Fibroblast of upper back skin (primary cell): ENCODE results near the gene NUP205.

Experiments used
- DNase-seq: peaks from one replicate; pipeline ENCODE4 v3.0.0-alpha.2; 2013

NUP205 gene

GRCh38 chr7:135557455-135558336, at the start of gene NUP205:
NUP205 (plus strand) TSS chr7:135557917; CDS start chr7:135557945, 28 bp downstream.
- peak; percentile 75 for DNase-seq

- DNase-seq: peak; percentile 19
These were observed 48.7 kb upstream of the NUP205 start for GRCh38 chr7:135508883-135509588.

- DNase-seq: no peak
These were observed 48.2 kb upstream of the NUP205 start for GRCh38 chr7:135509589-135509838.

- DNase-seq: peak; percentile 94
These were observed 47.7 kb upstream of the NUP205 start, which contains the start of gene CNOT4 for GRCh38 chr7:135509839-135510591. CNOT4 (minus strand) TSS chr7:135510102; CDS start chr7:135438331, 71,771 bp downstream.

- DNase-seq: peak; percentile 30
These were observed 47.0 kb upstream of the NUP205 start for GRCh38 chr7:135510592-135511183.

- DNase-seq: peak; percentile 44
These were observed 45.4 kb upstream of the NUP205 start for GRCh38 chr7:135512135-135512887.

- no peak for DNase-seq
These were observed 42.9 kb upstream of the NUP205 start for GRCh38 chr7:135514856-135515255.

- no peak for DNase-seq
These were observed 40.7 kb upstream of the NUP205 start for GRCh38 chr7:135517060-135517459.

- no peak for DNase-seq
These were observed 39.0 kb upstream of the NUP205 start for GRCh38 chr7:135518748-135519147.

- DNase-seq: no peak
These were observed 38.5 kb upstream of the NUP205 start for GRCh38 chr7:135519233-135519688.

GRCh38 chr7:135519871-135520270, 37.8 kb upstream of the NUP205 start:
- DNase-seq: no peak

- DNase-seq: no peak
These were observed 35.2 kb upstream of the NUP205 start for GRCh38 chr7:135522509-135522908.

GRCh38 chr7:135523146-135523545, 34.6 kb upstream of the NUP205 start:
- DNase-seq: no peak

- DNase-seq: no peak
These were observed 32.3 kb upstream of the NUP205 start for GRCh38 chr7:135525426-135525825.

- no peak for DNase-seq
These were observed 30.7 kb upstream of the NUP205 start for GRCh38 chr7:135527025-135527424.

- DNase-seq: peak; percentile 11
These were observed 21.6 kb upstream of the NUP205 start for GRCh38 chr7:135536150-135536549.

GRCh38 chr7:135537453-135537852, 20.3 kb upstream of the NUP205 start:
- no peak for DNase-seq

- no peak for DNase-seq
These were observed 19.8 kb upstream of the NUP205 start for GRCh38 chr7:135537905-135538304.

GRCh38 chr7:135538376-135538775, 19.3 kb upstream of the NUP205 start:
- DNase-seq: no peak

GRCh38 chr7:135539629-135540028, 18.1 kb upstream of the NUP205 start:
- DNase-seq: no peak

GRCh38 chr7:135541029-135541428, 16.7 kb upstream of the NUP205 start:
- DNase-seq: no peak

- DNase-seq: no peak
These were observed 7.5 kb upstream of the NUP205 start for GRCh38 chr7:135550196-135550595.
